GM21529 (cell line): Measurements from ENCODE around the gene TACR2.
"Not testable (repeated sequence)": the region's sequence is repeated elsewhere in the genome, so short reads cannot be mapped to it uniquely, and the experiment has no call there.

Source experiments
- ATAC-seq: cut with Tn5 transposase; IDR thresholded peaks from one replicate; pipeline ENCODE4 v1.9.1; 2021; ENCODE audit not compliant: unreplicated experiment

TACR2 gene

GRCh38 chr10:69451209-69451783 is 34.6 kb upstream of the TACR2 start, which contains the start of gene TSPAN15:
Gene TSPAN15, plus strand, starts transcription at chr10:69451465. Its CDS starts 130 bp downstream, at chr10:69451595.
- peak; percentile 92 for ATAC-seq

GRCh38 chr10:69450395-69450794 is 33.7 kb upstream of the TACR2 start:
- not testable (repeated sequence) for ATAC-seq

- no peak for ATAC-seq
These were observed 33.1 kb upstream of the TACR2 start for GRCh38 chr10:69449841-69450240.

GRCh38 chr10:69446650-69447151 is 30.0 kb upstream of the TACR2 start:
- no peak for ATAC-seq

GRCh38 chr10:69446229-69446628 is 29.5 kb upstream of the TACR2 start:
- ATAC-seq, result no peak

- ATAC-seq, result no peak
These were observed 28.3 kb upstream of the TACR2 start for GRCh38 chr10:69445041-69445440.

- no peak for ATAC-seq
These were observed 26.6 kb upstream of the TACR2 start for GRCh38 chr10:69443354-69443753.

GRCh38 chr10:69439813-69440506 is 23.2 kb upstream of the TACR2 start:
- no peak for ATAC-seq

- ATAC-seq, result no peak
These were observed 22.6 kb upstream of the TACR2 start for GRCh38 chr10:69439350-69439739.

GRCh38 chr10:69438536-69439349 is 22.0 kb upstream of the TACR2 start:
- no peak for ATAC-seq

- ATAC-seq, result no peak
These were observed 20.9 kb upstream of the TACR2 start for GRCh38 chr10:69437321-69438259.

GRCh38 chr10:69435966-69436520 is 19.3 kb upstream of the TACR2 start:
- no peak for ATAC-seq

GRCh38 chr10:69434926-69435325 is 18.2 kb upstream of the TACR2 start:
- ATAC-seq, result no peak

- no peak for ATAC-seq
These were observed 17.5 kb upstream of the TACR2 start for GRCh38 chr10:69434169-69434568.

- ATAC-seq, result no peak
These were observed 11.4 kb upstream of the TACR2 start for GRCh38 chr10:69428165-69428564.

- ATAC-seq, result no peak
These were observed 9.6 kb upstream of the TACR2 start for GRCh38 chr10:69426376-69426727.

- no peak for ATAC-seq
These were observed 9.0 kb upstream of the TACR2 start for GRCh38 chr10:69425511-69426298.

GRCh38 chr10:69425041-69425440 is 8.3 kb upstream of the TACR2 start:
- no peak for ATAC-seq

GRCh38 chr10:69422676-69423075 is 6.0 kb upstream of the TACR2 start:
- ATAC-seq, result no peak
